H1 (cell line): ENCODE results near the gene PNLIPRP1. TPM values are rescaled to one million over a fixed set of nuclear protein-coding genes. Genes with fewer than 3 reads are reported as not detected.

Source experiments
- CTCF ChIA-PET: fragments of 300-600 bp; sonication (Branson Sonifier 250); formaldehyde crosslinking; loops from one replicate; lab custom pipeline; 2021; ENCODE audit not compliant: partially characterized antibody; lab: Charles Lee
- POLR2A ChIA-PET: fragments of 300-600 bp; sonication (Branson Sonifier 250); formaldehyde crosslinking; loops from one replicate; lab custom pipeline; 2021; ENCODE audit warnings: inconsistent platforms; ENCODE audit not compliant: partially characterized antibody; lab: Charles Lee
- DNase-seq, 2 experiments: peaks; one replicate each; pipeline versions ENCODE4 v3.0.0 to v3.0.0-alpha.2; 2010 to 2022; ENCODE audit warnings: low spot score in 2 of 2, low read depth in 1 of 2, mixed read lengths in 1 of 2
- FAIRE-seq: peaks from 2 replicates; lab custom pipeline; 2011; peaks lifted over from hg19 to GRCh38; lab: Jason Lieb, UNC
- H2AFZ ChIP-seq: 2 replicates; pipeline ENCODE4 v1.8.1; 2012; ENCODE audit warnings: low read length, inconsistent platforms
- H2AK5ac ChIP-seq: 2 replicates; pipeline ENCODE4 v1.6.1; 2013; ENCODE audit warnings: low read depth, low read length
- H2BK120ac ChIP-seq: replicated peaks from 2 replicates; pipeline ENCODE3; 2013; ENCODE audit warnings: low read depth, low read length, inconsistent platforms
- H2BK12ac ChIP-seq: 2 replicates; pipeline ENCODE4 v1.6.1; 2013; ENCODE audit warnings: low read depth, low read length
- H2BK15ac ChIP-seq: 2 replicates; pipeline ENCODE4 v1.6.1; 2013; ENCODE audit warnings: low read length
- H2BK20ac ChIP-seq: 2 replicates; pipeline ENCODE4 v1.6.1; 2013; ENCODE audit warnings: low read length
- H2BK5ac ChIP-seq: 2 replicates; pipeline ENCODE4 v1.6.1; 2013; ENCODE audit warnings: low read depth, low read length
- H3K14ac ChIP-seq: 2 replicates; pipeline ENCODE4 v1.6.1; 2013; ENCODE audit warnings: inconsistent platforms; ENCODE audit not compliant: insufficient read length
- H3K18ac ChIP-seq: 2 replicates; pipeline ENCODE4 v1.6.1; 2013; ENCODE audit warnings: low read length; ENCODE audit errors: extremely low read depth
- H3K23ac ChIP-seq: 2 replicates; pipeline ENCODE4 v1.6.1; 2013; ENCODE audit warnings: inconsistent platforms; ENCODE audit not compliant: insufficient read length
- H3K23me2 ChIP-seq: 2 replicates; pipeline ENCODE4 v1.6.1; 2013; ENCODE audit warnings: low read depth, low read length
- H3K27ac ChIP-seq: 2 replicates; pipeline ENCODE4 v1.6.1; 2011; ENCODE audit warnings: low read depth, low read length, inconsistent platforms
- H3K27me3 ChIP-seq, 4 experiments: replicated peaks in 1 of 4; 1 replicate in 1 of 4; 2 replicates in 3 of 4; pipeline versions ENCODE4 v1.6.1 to v1.8.1; 2011 to 2013; ENCODE audit warnings: low read length in 3 of 4, mild to moderate bottlenecking in 3 of 4, inconsistent platforms in 2 of 4, mixed read lengths in 2 of 4, moderate library complexity in 1 of 4; ENCODE audit not compliant: control insufficient read depth in 3 of 4, insufficient read depth in 3 of 4; ENCODE audit errors: extremely low read depth in 1 of 4
- H3K36me3 ChIP-seq, 4 experiments: 2 replicates each; pipeline versions ENCODE4 v1.6.1 to v1.8.1; 2011 to 2013; ENCODE audit warnings: mild to moderate bottlenecking in 4 of 4, low read length in 3 of 4, moderate library complexity in 2 of 4, control low read depth in 1 of 4, inconsistent platforms in 1 of 4; ENCODE audit not compliant: insufficient read depth in 4 of 4, control insufficient read depth in 2 of 4
- H3K4ac ChIP-seq: replicated peaks from 2 replicates; pipeline ENCODE3; 2013; ENCODE audit warnings: low read length, low read depth, mixed read lengths, inconsistent platforms; ENCODE audit not compliant: insufficient read length
- H3K4me1 ChIP-seq, 4 experiments: replicated peaks in 1 of 4; 1 replicate in 1 of 4; 2 replicates in 3 of 4; pipeline versions ENCODE4 v1.6.1 to v1.8.1; 2011 to 2013; ENCODE audit warnings: low read length in 3 of 4, inconsistent platforms in 2 of 4, mixed read lengths in 1 of 4; ENCODE audit not compliant: insufficient read depth in 4 of 4, control insufficient read depth in 3 of 4
- H3K4me2 ChIP-seq, 2 experiments: 2 replicates each; pipeline versions ENCODE4 v1.6.1 to v1.8.1; 2011 to 2013; ENCODE audit warnings: low read depth in 2 of 2, low read length in 2 of 2, control low read depth in 1 of 2, inconsistent platforms in 1 of 2, mild to moderate bottlenecking in 1 of 2; ENCODE audit not compliant: insufficient read depth in 1 of 2
- H3K4me3 ChIP-seq, 4 experiments: fragments of 200-600, 300-600 bp in 1 of 4; sonication (generic), shearing (Covaris generic), sonication (Bioruptor Twin) in 1 of 4; 2 replicates each; pipeline versions ENCODE4 v1.5.1 to v1.8.1; 2011 to 2016; ENCODE audit warnings: low read length in 4 of 4, low read depth in 3 of 4, control low read depth in 2 of 4, inconsistent platforms in 2 of 4, mild to moderate bottlenecking in 2 of 4, mixed read lengths in 1 of 4, moderate library complexity in 1 of 4; ENCODE audit not compliant: insufficient read depth in 2 of 4; ENCODE audit errors: extremely low read depth in 1 of 4
- H3K56ac ChIP-seq: replicated peaks from 2 replicates; pipeline ENCODE3; 2013; ENCODE audit warnings: low read depth, mild to moderate bottlenecking, mixed read lengths, low read length, inconsistent platforms; ENCODE audit not compliant: insufficient read length
- H3K79me1 ChIP-seq: 2 replicates; pipeline ENCODE4 v1.6.1; 2013; ENCODE audit warnings: low read depth, low read length, control low read depth
- H3K79me2 ChIP-seq, 2 experiments: 2 replicates each; pipeline versions ENCODE4 v1.6.1 to v1.8.1; 2012 to 2013; ENCODE audit warnings: low read length in 2 of 2, mild to moderate bottlenecking in 2 of 2, inconsistent platforms in 1 of 2; ENCODE audit not compliant: insufficient read depth in 2 of 2, control insufficient read depth in 1 of 2
- H3K9ac ChIP-seq, 4 experiments: replicated peaks in 1 of 4; 1 replicate in 1 of 4; 2 replicates in 3 of 4; pipeline versions ENCODE4 v1.6.1 to v1.8.1; 2011 to 2013; ENCODE audit warnings: low read depth in 3 of 4, low read length in 3 of 4, control low read depth in 2 of 4, mild to moderate bottlenecking in 2 of 4, moderate library complexity in 2 of 4, inconsistent platforms in 1 of 4; ENCODE audit errors: extremely low read depth in 1 of 4
- H3K9me3 ChIP-seq, 2 experiments: 2 replicates each; pipeline versions ENCODE4 v1.6.1 to v1.8.1; 2012 to 2013; ENCODE audit warnings: mild to moderate bottlenecking in 2 of 2, moderate library complexity in 2 of 2, control low read depth in 1 of 2, inconsistent platforms in 1 of 2, low read depth in 1 of 2, low read length in 1 of 2, mixed read lengths in 1 of 2; ENCODE audit not compliant: insufficient read depth in 2 of 2
- H4K20me1 ChIP-seq, 2 experiments: replicated peaks in 1 of 2; 2 replicates each; pipeline versions ENCODE3 to v1.8.1; 2011 to 2013; ENCODE audit warnings: inconsistent platforms in 2 of 2, low read length in 2 of 2, mild to moderate bottlenecking in 1 of 2; ENCODE audit not compliant: insufficient read depth in 2 of 2, control insufficient read depth in 1 of 2
- H4K5ac ChIP-seq: 2 replicates; pipeline ENCODE4 v1.6.1; 2013; ENCODE audit warnings: low read length, low read depth, mixed read lengths, inconsistent platforms; ENCODE audit not compliant: insufficient read length
- H4K8ac ChIP-seq: 2 replicates; pipeline ENCODE4 v1.8.0; 2013; ENCODE audit warnings: mild to moderate bottlenecking, moderate library complexity, low read length, inconsistent platforms; ENCODE audit not compliant: insufficient read depth; ENCODE audit errors: extremely low read depth
- H4K91ac ChIP-seq: replicated peaks from 2 replicates; pipeline ENCODE3; 2013; ENCODE audit warnings: low read length, mixed read lengths, inconsistent platforms; ENCODE audit not compliant: insufficient read length
- ASH2L ChIP-seq: fragments of 200-600, 300-600 bp; sonication (generic); IDR thresholded peaks from one replicate; pipeline ENCODE4 v1.7.1; 2017; ENCODE audit warnings: low read length
- BRCA1 ChIP-seq: IDR thresholded peaks from 2 replicates; pipeline ENCODE4 v1.6.1; 2012; ENCODE audit warnings: low read depth, low read length, improper control_type of control experiment
- CHD2 ChIP-seq: IDR thresholded peaks from 2 replicates; pipeline ENCODE4 v1.6.1; 2012; ENCODE audit warnings: low read length, improper control_type of control experiment
- EGR1 ChIP-seq: IDR thresholded peaks from 2 replicates; pipeline ENCODE4 v1.6.1; 2011; ENCODE audit warnings: low read depth, low read length, borderline replicate concordance
- EZH2 ChIP-seq: fragments of 200-600 bp; sonication (generic); IDR thresholded peaks from 2 replicates; pipeline ENCODE4 v1.7.1; 2012; ENCODE audit warnings: low read depth, mild to moderate bottlenecking, moderate library complexity, low read length, inconsistent platforms; ENCODE audit not compliant: severe bottlenecking
- FOSL1 ChIP-seq: IDR thresholded peaks from 2 replicates; pipeline ENCODE4 v1.6.1; 2011; ENCODE audit warnings: mild to moderate bottlenecking, low read depth, low read length, moderate library complexity; ENCODE audit not compliant: insufficient read depth
- NANOG ChIP-seq: IDR thresholded peaks from 2 replicates; pipeline ENCODE4 v1.6.1; 2011; ENCODE audit warnings: low read length, low read depth, mild to moderate bottlenecking, inconsistent platforms; ENCODE audit not compliant: insufficient read depth, poor library complexity, severe bottlenecking
- SAP30 ChIP-seq: fragments of 300-600 bp; sonication (generic); IDR thresholded peaks from 2 replicates; pipeline ENCODE4 v1.7.1; 2012; ENCODE audit warnings: low read length, moderate library complexity, mild to moderate bottlenecking, inconsistent platforms; ENCODE audit not compliant: insufficient read depth, insufficient replicate concordance
- SIN3A ChIP-seq, 2 experiments: IDR thresholded peaks in 1 of 2; conservative IDR thresholded peaks in 1 of 2; 2 replicates each; pipeline ENCODE4 v1.6.1; 2011 to 2012; ENCODE audit warnings: low read length in 2 of 2, improper control_type of control experiment in 1 of 2, low read depth in 1 of 2, mild to moderate bottlenecking in 1 of 2
- SP4 ChIP-seq: IDR thresholded peaks from 2 replicates; pipeline ENCODE4 v1.6.1; 2012; ENCODE audit warnings: low read length, inconsistent platforms
- ZNF274 ChIP-seq: IDR thresholded peaks from 2 replicates; pipeline ENCODE4 v1.7.0; 2012; ENCODE audit warnings: low read length, borderline replicate concordance; ENCODE audit errors: extremely low read depth
- polyA plus RNA-seq, 7 experiments: library from polyadenylated mRNA; depleted of rRNA in 3 of 7; stranded (reverse) in 5 of 7; unstranded in 2 of 7; fragments of >200 nt in 5 of 7; fragments of 200-250 nt in 2 of 7; gene quantifications; 1 replicate in 5 of 7; 2 replicates in 1 of 7; 4 replicates in 1 of 7; pipeline versions ENCODE4 v1.2.1 to v1.2.3, GENCODE V29; 2011 to 2013; ENCODE audit warnings: missing spikeins in 2 of 7, mixed read lengths in 2 of 7
- total RNA-seq: library from RNA; stranded (reverse); fragmentation: NEBNext Ultra II Directional; extraction: Animal tissue kit (Norgen Biotek cat#: 25700); gene quantifications from 2 replicates; pipeline ENCODE4 v1.2.1, GENCODE V29; 2021

The PNLIPRP1 gene
- total and polyA plus RNA-seq, 2 of the 8 experiments (the other 6 are each of a cell fraction or from before 2014, with no cell fraction given), result not detected

DNA sequence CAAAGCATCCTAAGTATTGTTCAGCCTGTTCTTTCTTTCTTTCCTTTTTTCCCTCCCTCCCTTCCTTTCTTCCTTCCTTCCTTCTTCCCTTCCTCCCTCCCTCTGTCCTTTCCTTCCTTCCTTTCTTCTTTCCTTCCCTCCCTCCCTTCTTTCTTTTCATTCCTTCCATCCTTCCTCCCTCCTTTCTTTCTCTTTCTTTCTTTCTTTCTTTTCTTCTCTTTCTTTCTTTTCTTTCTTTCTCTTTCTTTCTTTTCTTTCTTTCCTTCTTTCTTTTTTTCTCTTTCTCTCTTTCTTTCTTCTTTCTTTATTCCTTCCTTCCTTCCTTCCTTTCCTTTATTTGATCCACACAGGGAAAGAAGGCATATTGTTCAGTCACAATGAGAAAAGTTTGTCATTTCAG lies 23.8 kb upstream of the PNLIPRP1 start:
- Histone ChIP-seq H3K9ac (no peak overlapping the region), H4K91ac (no peak overlapping the region), H3K79me2 (no peaks in the 10 kb centered on the region), H3K4me3 (no peak overlapping the region), H2BK12ac (no peak overlapping the region), H2BK120ac (no peak overlapping the region), H2BK15ac (no peak overlapping the region), H3K4ac (no peak overlapping the region), H3K23me2 (no peaks in the 10 kb centered on the region; the same call in 1 of the 2 replicates), H3K14ac (no peak overlapping the region), H3K36me3 (no peaks in the 10 kb centered on the region), H2AK5ac (no peak overlapping the region), H2AFZ (no peak overlapping the region), H3K4me2 (no peak overlapping the region), H2BK5ac (no peak overlapping the region), H4K5ac (no peak overlapping the region), H3K23ac (no peak overlapping the region), H3K4me1 (no peaks in the 10 kb centered on the region), H3K9me3 (no peaks in the 10 kb centered on the region), H3K79me1 (no peaks in the 10 kb centered on the region), H3K18ac (no peak overlapping the region), H2BK20ac (no peak overlapping the region), H4K20me1 (no peaks in the 10 kb centered on the region), H3K56ac (no peak overlapping the region), H3K27me3 (no peaks in the 10 kb centered on the region), H3K27ac (no peak overlapping the region), H4K8ac (no peak overlapping the region)
- ChIA-PET POLR2A (no interaction called here), CTCF (interaction anchor here (0.6 to 1.0 kb wide), 2 partner anchors 10 to 16 kb away, joined by 3 to 4 read pairs; no protein-coding TSS in a partner anchor)
- DNase-seq, result no peak
- no peak for FAIRE-seq
- no peak for TF ChIP-seq SAP30
- no peak for TF ChIP-seq FOSL1
- TF ChIP-seq CHD2, result no peak
- no peak for TF ChIP-seq NANOG
- no peak for TF ChIP-seq SP4
- no peak for TF ChIP-seq EZH2
- no peak for TF ChIP-seq ZNF274
- no peak for TF ChIP-seq EGR1
- TF ChIP-seq SIN3A (conservative IDR thresholded peaks at IDR 0.05 in 1 of 2, IDR thresholded peaks at IDR 0.05 in 1 of 2; ENCODE audit: low read depth in 1 of 2, low read length in 2 of 2), result no peak
- TF ChIP-seq ASH2L, result no peak
- TF ChIP-seq BRCA1, result no peak
